Endothelial cell of umbilical vein (primary cell): ENCODE results near the gene SMARCAL1. TPM values are rescaled to one million over a fixed set of nuclear protein-coding genes. Genes with fewer than 3 reads are reported as not detected.

ENCODE experiments used
- BruUV-seq: library from RNA; stranded (reverse); fragments of 400-500 nt; replicated peaks from 2 replicates; lab custom pipeline; 2021; lab: Mats Ljungman, UMichigan
- CTCF ChIA-PET: fragments of 300-600, 350-600 bp; sonication (Branson Sonifier 250); formaldehyde crosslinking; loops from one replicate; lab custom pipeline; 2021; ENCODE audit warnings: antibody characterized with exemption, inconsistent platforms; lab: Charles Lee
- POLR2A ChIA-PET: fragments of 300-600, 350-600 bp; sonication (Branson Sonifier 250); formaldehyde crosslinking; loops from one replicate; lab custom pipeline; 2021; ENCODE audit warnings: antibody characterized with exemption, inconsistent platforms; lab: Charles Lee
- DNase-seq: peaks from one replicate; pipeline ENCODE4 v3.0.0-alpha.2; 2011; ENCODE audit warnings: low read depth, low spot score
- FAIRE-seq: peaks from 2 replicates; lab custom pipeline; 2011; peaks lifted over from hg19 to GRCh38; lab: Jason Lieb, UNC
- H2AFZ ChIP-seq: 2 replicates; pipeline ENCODE4 v1.6.0; 2012; ENCODE audit warnings: low read depth, low read length, control low read depth, inconsistent platforms
- H3K27ac ChIP-seq: 2 replicates; pipeline ENCODE4 v1.5.1; 2011; ENCODE audit warnings: low read depth, mild to moderate bottlenecking, control low read depth, low read length, moderate library complexity; ENCODE audit not compliant: insufficient read depth
- H3K27me3 ChIP-seq, 2 experiments: 2 replicates each; pipeline versions ENCODE4 v1.6.0 to v1.6.1; 2011; ENCODE audit warnings: low read length in 2 of 2, mixed read lengths in 1 of 2; ENCODE audit not compliant: control insufficient read depth in 2 of 2, insufficient read depth in 2 of 2
- H3K36me3 ChIP-seq, 2 experiments: 2 replicates in 1 of 2; 3 replicates in 1 of 2; pipeline ENCODE4 v1.5.1; 2011; ENCODE audit warnings: low read length in 2 of 2, mild to moderate bottlenecking in 1 of 2, moderate library complexity in 1 of 2; ENCODE audit not compliant: control insufficient read depth in 2 of 2, insufficient read depth in 2 of 2; ENCODE audit errors: extremely low read depth in 1 of 2
- H3K4me1 ChIP-seq: 3 replicates; pipeline ENCODE4 v1.5.1; 2011; ENCODE audit warnings: mild to moderate bottlenecking, low read length; ENCODE audit not compliant: control insufficient read depth, insufficient read depth; ENCODE audit errors: extremely low read depth
- H3K4me2 ChIP-seq: 2 replicates; pipeline ENCODE4 v1.6.1; 2011; ENCODE audit warnings: low read length, control low read depth, mixed read lengths; ENCODE audit not compliant: insufficient read depth
- H3K4me3 ChIP-seq, 3 experiments: fragments of 200-600 bp in 1 of 3; sonication (generic), shearing (Covaris generic) in 1 of 3; replicated peaks in 1 of 3; 2 replicates each; pipeline ENCODE4 v1.5.1; 2011 to 2016; ENCODE audit warnings: control low read depth in 3 of 3, low read length in 3 of 3, mild to moderate bottlenecking in 2 of 3, inconsistent platforms in 1 of 3, low read depth in 1 of 3, moderate library complexity in 1 of 3; ENCODE audit not compliant: insufficient read depth in 1 of 3
- H3K79me2 ChIP-seq: 2 replicates; pipeline ENCODE4 v1.6.0; 2012; ENCODE audit warnings: low read length, inconsistent platforms; ENCODE audit not compliant: control insufficient read depth, insufficient read depth
- H3K9ac ChIP-seq: replicated peaks from 2 replicates; pipeline ENCODE3; 2011; ENCODE audit warnings: low read length, control low read depth; ENCODE audit not compliant: insufficient read depth; ENCODE audit errors: extremely low read depth
- H3K9me1 ChIP-seq: replicated peaks from 3 replicates; pipeline ENCODE4 v1.6.0; 2011; ENCODE audit warnings: mild to moderate bottlenecking, low read length; ENCODE audit not compliant: control insufficient read depth, insufficient read depth; ENCODE audit errors: extremely low read depth
- H3K9me3 ChIP-seq: replicated peaks from 2 replicates; pipeline ENCODE4 v1.5.1; 2012; ENCODE audit warnings: low read length, inconsistent platforms; ENCODE audit not compliant: control insufficient read depth, insufficient read depth
- H4K20me1 ChIP-seq: replicated peaks from 2 replicates; pipeline ENCODE3; 2011; ENCODE audit warnings: mild to moderate bottlenecking, low read length; ENCODE audit not compliant: control insufficient read depth, insufficient read depth; ENCODE audit errors: extremely low read depth
- EZH2 ChIP-seq: IDR thresholded peaks from 2 replicates; pipeline ENCODE4 v1.6.1; 2012; ENCODE audit warnings: borderline replicate concordance, low read depth, mild to moderate bottlenecking, moderate library complexity, low read length, inconsistent platforms; ENCODE audit not compliant: severe bottlenecking
- FOS ChIP-seq: IDR thresholded peaks from 2 replicates; pipeline ENCODE4 v1.6.1; 2011; ENCODE audit warnings: mild to moderate bottlenecking, low read length, moderate library complexity, borderline replicate concordance; ENCODE audit not compliant: insufficient read depth
- GATA2 ChIP-seq: IDR thresholded peaks from 2 replicates; pipeline ENCODE4 v1.7.0; 2011; ENCODE audit warnings: low read depth, mild to moderate bottlenecking, moderate library complexity, mixed read lengths, low read length; ENCODE audit not compliant: insufficient read length, insufficient read depth
- JUN ChIP-seq: IDR thresholded peaks from 2 replicates; pipeline ENCODE4 v1.6.1; 2011; ENCODE audit warnings: borderline replicate concordance, low read depth; ENCODE audit not compliant: insufficient read length, insufficient read depth
- MYC ChIP-seq: IDR thresholded peaks from one replicate; pipeline ENCODE4 v1.6.1; 2011; ENCODE audit warnings: mild to moderate bottlenecking, low read depth, low read length
- POLR2A ChIP-seq: IDR thresholded peaks from 2 replicates; pipeline ENCODE4 v1.6.1; 2012; ENCODE audit warnings: low read depth, mild to moderate bottlenecking, control low read depth, low read length
- POLR2AphosphoS5 ChIP-seq: IDR thresholded peaks from 2 replicates; pipeline ENCODE4 v1.6.1; 2012; ENCODE audit warnings: low read depth, mild to moderate bottlenecking, control low read depth, low read length, moderate library complexity; ENCODE audit not compliant: insufficient read depth
- dilution Hi-C: fragments of 300-500 bp; cut with MboI; formaldehyde crosslinking; loops from one replicate; pipeline ENCODE4 v1.15.0; 2019; ENCODE audit warnings: low sequenced_read_pairs; ENCODE audit not compliant: extremely low pct_ligation_motif_present
- intact Hi-C: fragments of 100-400 bp; cut with micrococcal nuclease; formaldehyde crosslinking; loops from one replicate; pipeline ENCODE4 v1.10.0; 2022
- polyA plus RNA-seq, 4 experiments: library from polyadenylated mRNA; depleted of rRNA in 3 of 4; stranded (reverse) in 3 of 4; unstranded in 1 of 4; fragments of >200 nt; gene quantifications; 2 replicates each; pipeline versions ENCODE4 v1.2.1 to v1.2.3, GENCODE V29; 2011 to 2012; ENCODE audit warnings: missing spikeins in 1 of 4
- total RNA-seq: library from RNA; stranded (reverse); gene quantifications from 2 replicates; pipeline ENCODE4 v1.2.3, GENCODE V29; 2021
- TF ChIP-seq, protein P1 (sequence below), 2 donors: IDR thresholded peaks; 1 replicate in 1 of 2; 2 replicates in 1 of 2; pipeline ENCODE4 v1.5.1; 2011; ENCODE audit warnings: low read length in 2 of 2, mild to moderate bottlenecking in 2 of 2, moderate library complexity in 2 of 2, control low read depth in 1 of 2, inconsistent platforms in 1 of 2, low read depth in 1 of 2; ENCODE audit not compliant: insufficient read depth in 1 of 2; ENCODE audit errors: extremely low read depth in 1 of 2
- TF ChIP-seq, protein P2 (sequence below): IDR thresholded peaks from 2 replicates; pipeline ENCODE4 v1.6.1; 2011; ENCODE audit not compliant: insufficient read depth, insufficient read length

Gene SMARCAL1
- total and polyA plus RNA-seq, 2 donors (not counting 3 experiments of a cell fraction or from before 2014, with no cell fraction given): 25.4 to 30.7 TPM

- H3K27me3 ChIP-seq: no peaks in the 10 kb centered on the region
- H3K9ac ChIP-seq: no peak overlapping the region
- intact Hi-C loops: no loop called here
- H4K20me1 ChIP-seq: no peaks in the 10 kb centered on the region
- no peak for DNase-seq
- ChIA-PET CTCF (interaction anchor here (0.9 to 1.5 kb wide), 3 partner anchors 38 to 79 kb away, joined by 3 read pairs; no protein-coding TSS in a partner anchor), POLR2A (no interaction called here)
- no peaks in the 10 kb centered on the region for H3K79me2 ChIP-seq
- H3K9me3 ChIP-seq: no peaks in the 10 kb centered on the region
- H2AFZ ChIP-seq: no peak overlapping the region
- FAIRE-seq: no peak
- H3K4me2 ChIP-seq: no peak overlapping the region
- H3K4me3 ChIP-seq: no peak overlapping the region
- TF ChIP-seq, protein P1, sequence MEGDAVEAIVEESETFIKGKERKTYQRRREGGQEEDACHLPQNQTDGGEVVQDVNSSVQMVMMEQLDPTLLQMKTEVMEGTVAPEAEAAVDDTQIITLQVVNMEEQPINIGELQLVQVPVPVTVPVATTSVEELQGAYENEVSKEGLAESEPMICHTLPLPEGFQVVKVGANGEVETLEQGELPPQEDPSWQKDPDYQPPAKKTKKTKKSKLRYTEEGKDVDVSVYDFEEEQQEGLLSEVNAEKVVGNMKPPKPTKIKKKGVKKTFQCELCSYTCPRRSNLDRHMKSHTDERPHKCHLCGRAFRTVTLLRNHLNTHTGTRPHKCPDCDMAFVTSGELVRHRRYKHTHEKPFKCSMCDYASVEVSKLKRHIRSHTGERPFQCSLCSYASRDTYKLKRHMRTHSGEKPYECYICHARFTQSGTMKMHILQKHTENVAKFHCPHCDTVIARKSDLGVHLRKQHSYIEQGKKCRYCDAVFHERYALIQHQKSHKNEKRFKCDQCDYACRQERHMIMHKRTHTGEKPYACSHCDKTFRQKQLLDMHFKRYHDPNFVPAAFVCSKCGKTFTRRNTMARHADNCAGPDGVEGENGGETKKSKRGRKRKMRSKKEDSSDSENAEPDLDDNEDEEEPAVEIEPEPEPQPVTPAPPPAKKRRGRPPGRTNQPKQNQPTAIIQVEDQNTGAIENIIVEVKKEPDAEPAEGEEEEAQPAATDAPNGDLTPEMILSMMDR (IDR thresholded peaks at IDR 0.05; ENCODE audit: extremely low read depth in 1 of 2, insufficient read depth in 1 of 2, low read depth in 1 of 2, low read length in 2 of 2): no peak
- TF ChIP-seq JUN (no peak), FOS (no peak), POLR2A (no peak), GATA2 (no peak), EZH2 (no peak), POLR2AphosphoS5 (no peak), MYC (no peak)
- TF ChIP-seq, protein P2, sequence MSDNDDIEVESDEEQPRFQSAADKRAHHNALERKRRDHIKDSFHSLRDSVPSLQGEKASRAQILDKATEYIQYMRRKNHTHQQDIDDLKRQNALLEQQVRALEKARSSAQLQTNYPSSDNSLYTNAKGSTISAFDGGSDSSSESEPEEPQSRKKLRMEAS: no peak
- no TSS peak for BruUV-seq
- no peak overlapping the region for H3K27ac ChIP-seq
- H3K9me1 ChIP-seq: no peaks in the 10 kb centered on the region
- dilution Hi-C loops: no loop called here
- no peaks in the 10 kb centered on the region for H3K36me3 ChIP-seq
- no peaks in the 10 kb centered on the region for H3K4me1 ChIP-seq
These were observed 5.5 kb upstream of the SMARCAL1 start for GRCh38 chr2:216406826-216407225.
